GM12878 (cell line): ENCODE results near the gene ARFGAP3.

ENCODE experiments used
- ATF2 ChIP-seq: IDR thresholded peaks from 2 replicates; pipeline ENCODE4 v1.6.1; 2012; ENCODE audit warnings: low read length, inconsistent platforms
- BHLHE40 ChIP-seq, 2 experiments: fragments of 450-650 bp in 1 of 2; IDR thresholded peaks; 2 replicates each; pipeline ENCODE4 v1.6.1; 2011 to 2017; ENCODE audit warnings: low read depth in 2 of 2, borderline replicate concordance in 1 of 2, improper control_type of control experiment in 1 of 2, low read length in 1 of 2, mild to moderate bottlenecking in 1 of 2
- CTCF ChIP-seq, 3 experiments: IDR thresholded peaks in 2 of 3; conservative IDR thresholded peaks in 1 of 3; 2 replicates each; pipeline ENCODE4 v1.5.1; 2011; ENCODE audit warnings: low read depth in 3 of 3, low read length in 3 of 3, mild to moderate bottlenecking in 3 of 3, control low read depth in 2 of 3, moderate library complexity in 2 of 3, inconsistent platforms in 1 of 3, mixed read lengths in 1 of 3; ENCODE audit not compliant: control insufficient read depth in 2 of 3, insufficient read depth in 1 of 3; ENCODE audit errors: extremely low read depth in 1 of 3
- HDAC6 ChIP-seq: fragments of 200-600 bp; sonication (generic); IDR thresholded peaks from one replicate; pipeline ENCODE4 v1.8.0; 2017; ENCODE audit warnings: antibody characterized with exemption; ENCODE audit not compliant: unreplicated experiment
- NR2C2 ChIP-seq: IDR thresholded peaks from 2 replicates; pipeline ENCODE4 v1.6.1; 2011; ENCODE audit warnings: borderline replicate concordance, low read depth; ENCODE audit not compliant: control insufficient read depth, insufficient read length
- POLR2AphosphoS5 ChIP-seq: IDR thresholded peaks from 2 replicates; pipeline ENCODE4 v1.6.1; 2011; ENCODE audit warnings: mild to moderate bottlenecking, low read length, inconsistent platforms
- SMC3 ChIP-seq: IDR thresholded peaks from 2 replicates; pipeline ENCODE4 v1.6.1; 2011; ENCODE audit warnings: low read length, improper control_type of control experiment, borderline replicate concordance
- ZNF592 ChIP-seq: fragments of 450-650 bp; IDR thresholded peaks from 2 replicates; pipeline ENCODE4 v1.6.1; 2017; ENCODE audit warnings: mild to moderate bottlenecking, moderate library complexity
- ZNF622 ChIP-seq: fragments of 450-650 bp; IDR thresholded peaks from 2 replicates; pipeline ENCODE4 v1.6.1; 2017; ENCODE audit warnings: mild to moderate bottlenecking, inconsistent platforms
- TF ChIP-seq, protein P1 (sequence below): IDR thresholded peaks from 2 replicates; pipeline ENCODE4 v1.6.1; 2011; ENCODE audit warnings: low read depth, low read length, improper control_type of control experiment, borderline replicate concordance

GRCh38 chr22:42887120-42887519 lies 30.0 kb upstream of the ARFGAP3 start:
- no peak for TF ChIP-seq POLR2AphosphoS5
- no peak for TF ChIP-seq SMC3
- no peak for TF ChIP-seq HDAC6
- TF ChIP-seq, protein P1, sequence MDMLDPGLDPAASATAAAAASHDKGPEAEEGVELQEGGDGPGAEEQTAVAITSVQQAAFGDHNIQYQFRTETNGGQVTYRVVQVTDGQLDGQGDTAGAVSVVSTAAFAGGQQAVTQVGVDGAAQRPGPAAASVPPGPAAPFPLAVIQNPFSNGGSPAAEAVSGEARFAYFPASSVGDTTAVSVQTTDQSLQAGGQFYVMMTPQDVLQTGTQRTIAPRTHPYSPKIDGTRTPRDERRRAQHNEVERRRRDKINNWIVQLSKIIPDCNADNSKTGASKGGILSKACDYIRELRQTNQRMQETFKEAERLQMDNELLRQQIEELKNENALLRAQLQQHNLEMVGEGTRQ: no peak
- no peak for TF ChIP-seq CTCF (IDR thresholded peaks at IDR 0.05 in 2 of 3, conservative IDR thresholded peaks at IDR 0.05 in 1 of 3; ENCODE audit: control insufficient read depth in 2 of 3, extremely low read depth in 1 of 3, insufficient read depth in 1 of 3, low read depth in 3 of 3, low read length in 3 of 3)
- TF ChIP-seq ZNF622: no peak
- no peak for TF ChIP-seq BHLHE40 (IDR thresholded peaks at IDR 0.05; ENCODE audit: borderline replicate concordance in 1 of 2, low read depth in 2 of 2, low read length in 1 of 2)
- no peak for TF ChIP-seq ZNF592
- no peak for TF ChIP-seq ATF2
- no peak for TF ChIP-seq NR2C2
